Nephron progenitor cell (in vitro differentiated cells): ENCODE data around the gene SBK3.
"Not testable (repeated sequence)": the region's sequence is repeated elsewhere in the genome, so short reads cannot be mapped to it uniquely, and the experiment has no call there.

Experiments
- DNase-seq: peaks from one replicate; pipeline ENCODE4 v3.0.0; 2021
- H3K27ac Mint-ChIP-seq: 2 replicates; pipeline ENCODE4 v1.8.0; 2021; ENCODE audit warnings: mild to moderate bottlenecking, moderate library complexity, mixed read lengths
- H3K27me3 Mint-ChIP-seq: 2 replicates; pipeline ENCODE4 v1.8.0; 2021; ENCODE audit warnings: mild to moderate bottlenecking, low read depth, mixed read lengths; ENCODE audit not compliant: poor library complexity
- H3K36me3 Mint-ChIP-seq: 2 replicates; pipeline ENCODE4 v1.8.0; 2021; ENCODE audit warnings: low read depth, mixed read lengths
- H3K4me1 Mint-ChIP-seq: 2 replicates; pipeline ENCODE4 v1.8.0; 2021; ENCODE audit warnings: mixed read lengths
- H3K4me3 Mint-ChIP-seq: 2 replicates; pipeline ENCODE4 v1.8.0; 2021; ENCODE audit warnings: mild to moderate bottlenecking, moderate library complexity, mixed read lengths
- H3K9me3 Mint-ChIP-seq: 2 replicates; pipeline ENCODE4 v1.8.0; 2021; ENCODE audit warnings: mild to moderate bottlenecking, moderate library complexity, mixed read lengths
- CTCF ChIP-seq: fragments of 200-600 bp; sonication (generic); IDR thresholded peaks from 2 replicates; pipeline ENCODE4 v1.5.0; 2021; ENCODE audit warnings: antibody characterized with exemption

Gene SBK3

GRCh38 chr19:55537741-55538111 lies 7.6 kb downstream of the SBK3 start:
- DNase-seq: no peak
- Mint-ChIP-seq H3K9me3 (peaks cover 7% of the 10 kb centered on the region), H3K36me3 (no peaks in the 10 kb centered on the region), H3K27ac (peak overlapping the region; percentile 48), H3K4me1 (peaks cover 61% of the 10 kb centered on the region), H3K4me3 (no peak overlapping the region), H3K27me3 (peaks cover 23% of the 10 kb centered on the region)
- TF ChIP-seq CTCF: no peak

GRCh38 chr19:55536951-55537740 lies 8.2 kb downstream of the SBK3 start, which contains the start of gene SBK2:
TSS of gene SBK2 (minus strand) at chr19:55537133. CDS start at chr19:55536294, 839 bp downstream.
- Mint-ChIP-seq H3K27ac (peak within 1 kb of the TSS; percentile 48), H3K4me3 (peak within 1 kb of the TSS; percentile 47), H3K9me3 (peaks cover 6% of the 10 kb centered on the region), H3K36me3 (no peaks in the 10 kb centered on the region), H3K4me1 (peaks cover 61% of the 10 kb centered on the region), H3K27me3 (peaks cover 18% of the 10 kb centered on the region)
- DNase-seq: peak; percentile 84
- peak; percentile 47 for TF ChIP-seq CTCF

GRCh38 chr19:55536366-55536765 lies 9.0 kb downstream of the SBK3 start:
- Mint-ChIP-seq H3K27ac (no peak overlapping the region), H3K4me3 (no peak overlapping the region), H3K4me1 (peaks cover 55% of the 10 kb centered on the region), H3K9me3 (no peaks in the 10 kb centered on the region), H3K27me3 (peaks cover 12% of the 10 kb centered on the region), H3K36me3 (no peaks in the 10 kb centered on the region)
- no peak for TF ChIP-seq CTCF
- no peak for DNase-seq

GRCh38 chr19:55535965-55536350 lies 9.4 kb downstream of the SBK3 start:
- no peak overlapping the region for H3K4me3 Mint-ChIP-seq
- no peak for DNase-seq
- H3K36me3 Mint-ChIP-seq: no peaks in the 10 kb centered on the region
- H3K9me3 Mint-ChIP-seq: no peaks in the 10 kb centered on the region
- no peak overlapping the region for H3K27ac Mint-ChIP-seq
- H3K27me3 Mint-ChIP-seq: peaks cover 12% of the 10 kb centered on the region
- no peak for TF ChIP-seq CTCF
- H3K4me1 Mint-ChIP-seq: peaks cover 55% of the 10 kb centered on the region

GRCh38 chr19:55535173-55535964 lies 10.0 kb downstream of the SBK3 start:
- DNase-seq: no peak
- Mint-ChIP-seq H3K27me3 (peaks cover 7% of the 10 kb centered on the region), H3K4me3 (peak overlapping the region; percentile 44), H3K27ac (peak overlapping the region; percentile 59), H3K9me3 (no peaks in the 10 kb centered on the region), H3K4me1 (peaks cover 50% of the 10 kb centered on the region), H3K36me3 (no peaks in the 10 kb centered on the region)
- no peak for TF ChIP-seq CTCF

GRCh38 chr19:55534280-55534679 lies 11.1 kb downstream of the SBK3 start:
- H3K9me3 Mint-ChIP-seq, H3K4me3 Mint-ChIP-seq, DNase-seq, H3K27me3 Mint-ChIP-seq, H3K27ac Mint-ChIP-seq, H3K36me3 Mint-ChIP-seq: not testable (repeated sequence)
- peaks cover 39% of the 10 kb centered on the region for H3K4me1 Mint-ChIP-seq
